Lung (tissue), 12 donors: ENCODE results near the gene MAPKAP1. TPM values are rescaled to one million over a fixed set of nuclear protein-coding genes. Genes with fewer than 3 reads are reported as not detected.

Experiments used
- ATAC-seq: fragments of 200-7000 bp; cut with Tn5 transposase; one replicate; pipeline ENCODE4 v1.9.1; 2020; ENCODE audit warnings: moderate number of reproducible peaks; ENCODE audit not compliant: insufficient read depth, low FRiP score
- DNase-seq, 3 donors: peaks; one replicate each; pipeline ENCODE4 v3.0.0-alpha.2; 2013 to 2017
- H3K27ac ChIP-seq, 2 donors: one replicate each; pipeline ENCODE4 v1.5.1; 2013; ENCODE audit warnings: mild to moderate bottlenecking in 2 of 2, moderate library complexity in 2 of 2, control low read depth in 1 of 2, inconsistent platforms in 1 of 2, low read depth in 1 of 2, low read length in 1 of 2
- H3K27me3 ChIP-seq, 3 donors: one replicate each; pipeline ENCODE4 v1.5.1; 2013; ENCODE audit warnings: low read length in 2 of 3; ENCODE audit not compliant: control insufficient read depth in 3 of 3, insufficient read depth in 3 of 3
- H3K36me3 ChIP-seq, 4 donors: one replicate each; pipeline ENCODE4 v1.5.1; 2013; ENCODE audit warnings: low read length in 4 of 4, mild to moderate bottlenecking in 1 of 4, moderate library complexity in 1 of 4; ENCODE audit not compliant: control insufficient read depth in 4 of 4, insufficient read depth in 4 of 4
- H3K4me1 ChIP-seq, 5 donors: one replicate each; pipeline ENCODE4 v1.5.1; 2013; ENCODE audit warnings: low read length in 5 of 5, mild to moderate bottlenecking in 2 of 5, moderate library complexity in 1 of 5; ENCODE audit not compliant: control insufficient read depth in 5 of 5, insufficient read depth in 5 of 5
- H3K4me3 ChIP-seq: one replicate; pipeline ENCODE4 v1.5.1; 2013; ENCODE audit warnings: mild to moderate bottlenecking, control low read depth, moderate library complexity
- H3K9ac ChIP-seq, 2 donors: one replicate each; pipeline ENCODE4 v1.5.1; 2013; ENCODE audit warnings: low read length in 2 of 2, control low read depth in 1 of 2; ENCODE audit not compliant: insufficient read depth in 1 of 2
- H3K9me3 ChIP-seq, 4 donors: one replicate each; pipeline ENCODE4 v1.5.1; 2013; ENCODE audit warnings: low read length in 3 of 4, mild to moderate bottlenecking in 1 of 4, moderate library complexity in 1 of 4; ENCODE audit not compliant: control insufficient read depth in 4 of 4, insufficient read depth in 3 of 4
- WGBS, 2 donors: extraction: QIAGEN DNeasy Blood & Tissue Kit; methylation state at CpG; one replicate each; pipeline ENCODE4 v1.1.7; 2013; 5-methylcytosine and 5-hydroxymethylcytosine counted together
- polyA plus RNA-seq, 2 donors: library from polyadenylated mRNA; stranded (reverse); fragments of 200-250 nt; gene quantifications; one replicate each; pipeline ENCODE4 v1.2.1, GENCODE V29; 2013
- total RNA-seq, 2 donors: library from RNA; depleted of rRNA in 1 of 2; stranded (reverse); fragments of >200 nt in 1 of 2; gene quantifications; one replicate each; pipeline ENCODE4 v1.2.1, GENCODE V29; 2014 to 2021
- TF ChIP-seq, protein P1 (sequence below): IDR thresholded peaks from 2 replicates; pipeline ENCODE4 v1.5.1; 2012; ENCODE audit warnings: mild to moderate bottlenecking; ENCODE audit errors: control extremely low read depth, extremely low read depth
- donor health status: control.
- donor health status: control.
- donor health status: Bipolar disorder and iron deficiency.
- donor health status: healthy.
- donor health status: DM: yes; HTN: yes; CAD: no.

Gene MAPKAP1
- total and polyA plus RNA-seq, 4 donors: 53.0 to 83.3 (median 66.7) TPM

DNA sequence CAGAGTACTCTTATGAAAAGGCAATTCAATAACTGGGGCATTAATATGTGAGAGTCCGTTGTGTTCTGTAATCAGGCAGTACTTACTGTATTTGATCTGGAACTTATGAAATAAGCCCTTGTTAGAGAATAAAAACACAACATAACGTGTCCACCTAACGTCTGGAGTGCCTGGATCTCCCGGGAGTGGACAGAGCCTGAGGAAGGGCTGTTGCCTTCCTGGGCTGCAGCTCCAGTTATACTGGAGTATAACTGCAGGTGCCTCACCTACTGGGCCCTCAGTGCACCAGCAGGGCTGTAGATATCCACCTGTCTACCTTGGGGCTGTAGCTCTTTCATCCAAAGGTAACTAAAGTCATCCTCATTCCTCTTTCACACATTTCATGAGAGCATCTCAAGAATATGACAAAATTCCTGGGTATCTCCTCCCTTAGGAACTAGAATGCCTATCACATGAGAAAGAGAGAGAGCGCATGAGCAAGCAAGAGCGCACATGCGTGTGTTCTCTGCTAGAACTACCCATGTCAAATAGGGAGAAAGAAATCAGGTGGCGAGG is 245.3 kb downstream of the MAPKAP1 start:
- no peak overlapping the region for H3K4me3 ChIP-seq
- peaks cover 0 to 5% (median 3%) of the 10 kb centered on the region in 4 donors for H3K36me3 ChIP-seq
- ATAC-seq (no peak), DNase-seq (no peak)
- 80 to 95% methylated on average over 8 of the region's 8 CpGs for WGBS, 2 donors
- TF ChIP-seq, protein P1, sequence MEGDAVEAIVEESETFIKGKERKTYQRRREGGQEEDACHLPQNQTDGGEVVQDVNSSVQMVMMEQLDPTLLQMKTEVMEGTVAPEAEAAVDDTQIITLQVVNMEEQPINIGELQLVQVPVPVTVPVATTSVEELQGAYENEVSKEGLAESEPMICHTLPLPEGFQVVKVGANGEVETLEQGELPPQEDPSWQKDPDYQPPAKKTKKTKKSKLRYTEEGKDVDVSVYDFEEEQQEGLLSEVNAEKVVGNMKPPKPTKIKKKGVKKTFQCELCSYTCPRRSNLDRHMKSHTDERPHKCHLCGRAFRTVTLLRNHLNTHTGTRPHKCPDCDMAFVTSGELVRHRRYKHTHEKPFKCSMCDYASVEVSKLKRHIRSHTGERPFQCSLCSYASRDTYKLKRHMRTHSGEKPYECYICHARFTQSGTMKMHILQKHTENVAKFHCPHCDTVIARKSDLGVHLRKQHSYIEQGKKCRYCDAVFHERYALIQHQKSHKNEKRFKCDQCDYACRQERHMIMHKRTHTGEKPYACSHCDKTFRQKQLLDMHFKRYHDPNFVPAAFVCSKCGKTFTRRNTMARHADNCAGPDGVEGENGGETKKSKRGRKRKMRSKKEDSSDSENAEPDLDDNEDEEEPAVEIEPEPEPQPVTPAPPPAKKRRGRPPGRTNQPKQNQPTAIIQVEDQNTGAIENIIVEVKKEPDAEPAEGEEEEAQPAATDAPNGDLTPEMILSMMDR: no peak
- H3K4me1 ChIP-seq: peaks cover 0 to 39% (median 14%) of the 10 kb centered on the region in 5 donors
- no peak overlapping the region for H3K9ac ChIP-seq
- H3K27me3 ChIP-seq: no peaks in the 10 kb centered on the region
- H3K9me3 ChIP-seq: peaks cover 0 to 2% (median 0%) of the 10 kb centered on the region in 4 donors
- no peak overlapping the region for H3K27ac ChIP-seq

DNA sequence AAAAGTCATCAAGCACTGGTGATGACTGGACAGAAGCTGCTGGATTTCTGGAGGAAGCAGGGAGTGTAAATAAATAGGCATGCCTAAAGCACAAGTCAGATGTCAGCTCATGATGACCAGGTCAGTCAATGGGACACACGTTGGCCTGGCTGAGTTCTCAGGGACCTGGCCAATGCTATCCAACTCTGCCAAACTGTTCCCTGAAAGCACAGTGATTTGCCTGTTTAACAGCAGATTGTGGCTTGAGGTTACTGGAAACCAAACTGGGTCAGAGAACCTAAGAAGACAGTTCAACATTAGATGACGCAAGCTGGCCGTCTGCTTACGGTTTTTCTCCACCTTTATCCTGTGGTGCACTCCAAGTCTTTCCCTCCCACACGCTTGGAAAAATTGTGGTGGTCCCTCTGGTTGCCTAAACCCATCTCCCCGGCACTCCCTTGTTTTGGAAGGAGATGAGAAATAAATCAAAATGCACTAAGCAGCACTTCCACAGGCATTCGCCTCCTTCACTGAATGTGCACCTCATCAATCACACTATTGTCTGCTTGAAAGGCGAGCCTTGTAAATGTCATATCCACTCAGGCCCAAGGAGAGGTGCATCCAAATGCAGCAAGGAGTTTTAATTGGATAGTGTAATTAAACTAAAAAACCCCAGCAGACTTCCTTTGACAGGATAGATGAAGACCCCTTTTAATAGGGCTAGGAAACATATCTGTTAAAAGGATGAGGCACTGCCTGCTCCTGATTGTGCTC is 245.9 kb downstream of the MAPKAP1 start:
- no peaks in the 10 kb centered on the region for H3K27me3 ChIP-seq
- 75 to 85% methylated on average over 8 of the region's 8 CpGs for WGBS, 2 donors
- peaks cover 2 to 7% (median 4%) of the 10 kb centered on the region in 4 donors for H3K36me3 ChIP-seq
- DNase-seq: no peak
- TF ChIP-seq, protein P1: no peak
- no peak for ATAC-seq
- no peak overlapping the region for H3K9ac ChIP-seq
- no peak overlapping the region for H3K4me3 ChIP-seq
- peaks cover 0 to 33% (median 8%) of the 10 kb centered on the region in 5 donors for H3K4me1 ChIP-seq
- H3K27ac ChIP-seq: no peak overlapping the region
- peaks cover 0 to 7% (median 3%) of the 10 kb centered on the region in 4 donors for H3K9me3 ChIP-seq

DNA sequence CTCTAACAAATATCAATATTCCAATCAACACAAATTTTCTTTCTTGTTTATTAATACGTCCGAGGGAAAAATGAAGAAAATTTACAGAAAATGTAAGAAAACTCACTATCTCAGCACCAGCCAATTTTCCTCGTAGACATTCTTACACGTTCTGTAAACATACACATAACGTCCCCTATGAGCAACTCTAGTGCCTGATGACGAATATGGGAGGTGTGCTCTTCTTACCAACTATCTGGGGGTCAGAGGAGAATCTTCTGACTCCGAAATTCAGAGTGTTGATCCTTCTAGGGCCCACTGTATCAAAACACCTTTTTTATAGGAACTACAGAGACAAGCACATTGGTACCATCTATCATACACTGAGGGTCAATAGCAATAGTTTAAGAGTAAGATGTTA is 246.7 kb downstream of the MAPKAP1 start:
- ATAC-seq: no peak
- H3K4me1 ChIP-seq: peaks cover 0 to 28% (median 6%) of the 10 kb centered on the region in 5 donors

More for the DNA sequence above, 246.7 kb downstream of the MAPKAP1 start:
- Histone ChIP-seq H3K9me3 (peaks cover 0 to 7% (median 3%) of the 10 kb centered on the region in 4 donors), H3K27me3 (no peaks in the 10 kb centered on the region), H3K36me3 (peaks cover 2 to 5% (median 2%) of the 10 kb centered on the region in 4 donors), H3K9ac (no peak overlapping the region), H3K4me3 (no peak overlapping the region), H3K27ac (no peak overlapping the region)
- WGBS, 2 donors: 95 to 97% methylated on average over 7 of the region's 7 CpGs
- no peak for DNase-seq
- TF ChIP-seq, protein P1: no peak
